ENCODE data around the gene LHX3. TPM values are rescaled to one million over a fixed set of nuclear protein-coding genes. Genes with fewer than 3 reads are reported as not detected.

The LHX3 gene
- total and polyA plus RNA-seq, 2 donors (not counting 1 experiment from before 2014, with no cell fraction given), result not detected

- DNase-seq (ENCODE audit: low read depth in 2 of 2), result no peak
- no peak overlapping the region for H3K9ac ChIP-seq (ENCODE audit: insufficient read depth, low read length)
- no peaks in the 10 kb centered on the region for H3K4me1 ChIP-seq (ENCODE audit: control insufficient read depth, extremely low read depth, insufficient read depth, low read length)
- H3K36me3 ChIP-seq (ENCODE audit: control insufficient read depth, insufficient read depth, low read length), result no peaks in the 10 kb centered on the region
- TF ChIP-seq EZH2 (IDR thresholded peaks at IDR 0.05; ENCODE audit: low read length, missing control alignments) (no peak), CTCF (conservative IDR thresholded peaks at IDR 0.05 in 1 of 2, IDR thresholded peaks at IDR 0.05 in 1 of 2; ENCODE audit: low read depth in 1 of 2, low read length in 2 of 2) (no peak)
- no peaks in the 10 kb centered on the region for H3K9me3 ChIP-seq (ENCODE audit: control insufficient read depth, insufficient read depth, low read depth, low read length)
- no peak overlapping the region for H3K4me2 ChIP-seq (ENCODE audit: extremely low read depth, insufficient read depth, low read length)
- no peak overlapping the region for H3K27ac ChIP-seq (ENCODE audit: insufficient read depth, low read length)
- H3K4me3 ChIP-seq (replicated peaks in 1 of 4; ENCODE audit: control extremely low read depth in 1 of 4, insufficient read depth in 1 of 4, low read depth in 3 of 4, low read length in 4 of 4), result no peak overlapping the region
- no peaks in the 10 kb centered on the region for H4K20me1 ChIP-seq (ENCODE audit: control insufficient read depth, extremely low read depth, insufficient read depth, low read length)
- H3K79me2 ChIP-seq (ENCODE audit: control insufficient read depth, insufficient read depth, low read length), result no peaks in the 10 kb centered on the region
- H2AFZ ChIP-seq (ENCODE audit: low read length), result no peak overlapping the region
- H3K27me3 ChIP-seq (ENCODE audit: control insufficient read depth, insufficient read depth, low read length), result no peaks in the 10 kb centered on the region
Measured at GRCh38 chr9:136147038-136147889, 57.7 kb downstream of the LHX3 start.

Other genes starting within 250 kb of the LHX3 start
- gene UBAC1, start 243.8 kb downstream of the LHX3 start, total RNA-seq, result 29.0 and 30.6 TPM in 2 replicates
- 26.3 and 26.8 TPM in 2 replicates for gene UBAC1, start 243.8 kb downstream of the LHX3 start, polyA plus RNA-seq
- 18.2 and 18.5 TPM in 2 replicates for gene NACC2, start 109.8 kb downstream of the LHX3 start, total RNA-seq
- 12.3 and 14.4 TPM in 2 replicates for gene NACC2, start 109.8 kb downstream of the LHX3 start, polyA plus RNA-seq
- 43.3 and 48.0 TPM in 2 replicates for gene TMEM250, start 86.3 kb downstream of the LHX3 start, total RNA-seq
- 13.3 and 13.6 TPM in 2 replicates for gene TMEM250, start 86.3 kb downstream of the LHX3 start, polyA plus RNA-seq
- gene QSOX2, start 40.7 kb upstream of the LHX3 start, total RNA-seq, result 7.2 and 7.8 TPM in 2 replicates
- 13.2 and 14.7 TPM in 2 replicates for gene QSOX2, start 40.7 kb upstream of the LHX3 start, polyA plus RNA-seq
- gene CCDC187, start 99.0 kb upstream of the LHX3 start, total RNA-seq, result not detected in 2 replicates
- gene CCDC187, start 99.0 kb upstream of the LHX3 start, polyA plus RNA-seq, result under 0.01 TPM in 1 of 2 replicates, not detected in the other
- 54.2 and 60.3 TPM in 2 replicates for gene GPSM1, start 122.4 kb upstream of the LHX3 start, total RNA-seq
- 15.8 and 17.2 TPM in 2 replicates for gene GPSM1, start 122.4 kb upstream of the LHX3 start, polyA plus RNA-seq
- 14.2 and 14.6 TPM in 2 replicates for gene DNLZ, start 158.6 kb upstream of the LHX3 start, total RNA-seq
- gene DNLZ, start 158.6 kb upstream of the LHX3 start, polyA plus RNA-seq, result 5.8 and 7.4 TPM in 2 replicates
- gene CARD9, start 168.5 kb upstream of the LHX3 start, total RNA-seq, result 1.0 and 3.3 TPM in 2 replicates
- gene CARD9, start 168.5 kb upstream of the LHX3 start, polyA plus RNA-seq, result 0.16 and 0.69 TPM in 2 replicates
- 3.8 and 4.9 TPM in 2 replicates for gene SNAPC4, start 195.0 kb upstream of the LHX3 start, total RNA-seq
- gene SNAPC4, start 195.0 kb upstream of the LHX3 start, polyA plus RNA-seq, result 1.8 and 2.4 TPM in 2 replicates
- 31.9 and 32.4 TPM in 2 replicates for gene ENTR1, start 205.5 kb upstream of the LHX3 start, total RNA-seq
- gene ENTR1, start 205.5 kb upstream of the LHX3 start, polyA plus RNA-seq, result 24.5 and 30.7 TPM in 2 replicates
- 26.4 and 31.3 TPM in 2 replicates for gene PMPCA, start 205.5 kb upstream of the LHX3 start, total RNA-seq
- 70.2 and 90.2 TPM in 2 replicates for gene PMPCA, start 205.5 kb upstream of the LHX3 start, polyA plus RNA-seq
- 5.6 and 7.8 TPM in 2 replicates for gene INPP5E, start 234.7 kb upstream of the LHX3 start, total RNA-seq
- gene INPP5E, start 234.7 kb upstream of the LHX3 start, polyA plus RNA-seq, result 3.9 and 5.1 TPM in 2 replicates